ENCODE results near the gene SYNGR3. TPM values are rescaled to one million over a fixed set of nuclear protein-coding genes. Genes with fewer than 3 reads are reported as not detected.

SYNGR3 gene
- polyA plus RNA-seq, 1 donor from 2014 or later = 61.0 TPM

GRCh38 chr16:1977875-1978268 is 11.9 kb upstream of the SYNGR3 start:
- H3K27ac ChIP-seq (ENCODE audit: low read length) = no peak overlapping the region
- TF ChIP-seq SMC3 (conservative IDR thresholded peaks at IDR 0.05; ENCODE audit: poor library complexity) (no peak), EZH2 (IDR thresholded peaks at IDR 0.05; ENCODE audit: borderline replicate concordance, insufficient read depth, low read length, poor library complexity, severe bottlenecking) (no peak), POLR2AphosphoS5 (IDR thresholded peaks at IDR 0.05) (no peak), CTCF (IDR thresholded peaks at IDR 0.05; ENCODE audit: poor library complexity, severe bottlenecking) (no peak), MXI1 (conservative IDR thresholded peaks at IDR 0.05; ENCODE audit: poor library complexity, severe bottlenecking) (no peak), RAD21 (conservative IDR thresholded peaks at IDR 0.05) (no peak), EP300 (conservative IDR thresholded peaks at IDR 0.05; ENCODE audit: poor library complexity, severe bottlenecking) (no peak)
- H3K9me2 ChIP-seq (ENCODE audit: insufficient read depth, low read length) = no peaks in the 10 kb centered on the region
- H3F3A ChIP-seq (ENCODE audit: insufficient read depth, low read length, poor library complexity, severe bottlenecking) = no peaks in the 10 kb centered on the region
- H3K79me2 ChIP-seq (replicated peaks; ENCODE audit: insufficient read depth, low read length) = peaks cover under 1% of the 10 kb centered on the region
- peaks cover 29% of the 10 kb centered on the region for H3K27me3 ChIP-seq (ENCODE audit: insufficient read depth, low read depth, low read length)
- H3K4me2 ChIP-seq (ENCODE audit: low read length) = no peak overlapping the region
- H3K36me3 ChIP-seq (ENCODE audit: insufficient read depth, low read length) = no peaks in the 10 kb centered on the region
- no peaks in the 10 kb centered on the region for H4K20me1 ChIP-seq (ENCODE audit: insufficient read depth)
- no peak overlapping the region for H2AFZ ChIP-seq (ENCODE audit: low read depth, low read length)
- H3K4me3 ChIP-seq (ENCODE audit: low read length) = no peak overlapping the region
- no peaks in the 10 kb centered on the region for H3K9me3 ChIP-seq (ENCODE audit: low read length)
- H3K9ac ChIP-seq (ENCODE audit: low read length) = no peak overlapping the region

- Histone ChIP-seq H3K27me3 (ENCODE audit: insufficient read depth, low read depth, low read length) (peaks cover 29% of the 10 kb centered on the region), H3K9ac (ENCODE audit: low read length) (no peak overlapping the region), H2AFZ (ENCODE audit: low read depth, low read length) (no peak overlapping the region), H3K79me2 (replicated peaks; ENCODE audit: insufficient read depth, low read length) (no peaks in the 10 kb centered on the region), H3K4me3 (ENCODE audit: low read length) (no peak overlapping the region), H3K4me2 (ENCODE audit: low read length) (no peak overlapping the region), H4K20me1 (ENCODE audit: insufficient read depth) (no peaks in the 10 kb centered on the region), H3K9me3 (ENCODE audit: low read length) (no peaks in the 10 kb centered on the region), H3K9me2 (ENCODE audit: insufficient read depth, low read length) (no peaks in the 10 kb centered on the region), H3K27ac (ENCODE audit: low read length) (no peak overlapping the region), H3K36me3 (ENCODE audit: insufficient read depth, low read length) (no peaks in the 10 kb centered on the region), H3F3A (ENCODE audit: insufficient read depth, low read length, poor library complexity, severe bottlenecking) (no peaks in the 10 kb centered on the region)
- TF ChIP-seq CTCF (IDR thresholded peaks at IDR 0.05; ENCODE audit: poor library complexity, severe bottlenecking) (no peak), REST (IDR thresholded peaks at IDR 0.05; ENCODE audit: borderline replicate concordance) (no peak), SMC3 (conservative IDR thresholded peaks at IDR 0.05; ENCODE audit: poor library complexity) (no peak), RAD21 (conservative IDR thresholded peaks at IDR 0.05) (no peak), TAF1 (IDR thresholded peaks at IDR 0.05; ENCODE audit: low read depth) (no peak)
Measured at GRCh38 chr16:1978476-1979120, 11.2 kb upstream of the SYNGR3 start.
